Astrocyte of the cerebellum (primary cell): Measurements from ENCODE around the gene CAPN8.
A peak's percentile ranks its signal among the peaks of the same experiment; 100 is the strongest.

Source experiments
- DNase-seq: peaks from one replicate; pipeline ENCODE4 v3.0.0-alpha.2; 2011; ENCODE audit warnings: low read depth
- H3K4me3 ChIP-seq: 2 replicates; pipeline ENCODE4 v1.5.1; 2011; ENCODE audit warnings: mild to moderate bottlenecking, low read depth, low read length, moderate library complexity
- in situ Hi-C: cut with HindIII; loops from 2 replicates; pipeline ENCODE4 v1.10.0; 2017; ENCODE audit warnings: low sequenced_read_pairs
- TF ChIP-seq, protein P1 (sequence below): IDR thresholded peaks from 2 replicates; pipeline ENCODE4 v1.5.1; 2012; ENCODE audit warnings: low read length, low read depth, moderate library complexity, mild to moderate bottlenecking; ENCODE audit errors: missing control alignments

CAPN8 gene

GRCh38 chr1:223684488-223684792 lies 18.9 kb upstream of the CAPN8 start:
- no peak for DNase-seq
- no peak overlapping the region for H3K4me3 ChIP-seq
- TF ChIP-seq, protein P1, sequence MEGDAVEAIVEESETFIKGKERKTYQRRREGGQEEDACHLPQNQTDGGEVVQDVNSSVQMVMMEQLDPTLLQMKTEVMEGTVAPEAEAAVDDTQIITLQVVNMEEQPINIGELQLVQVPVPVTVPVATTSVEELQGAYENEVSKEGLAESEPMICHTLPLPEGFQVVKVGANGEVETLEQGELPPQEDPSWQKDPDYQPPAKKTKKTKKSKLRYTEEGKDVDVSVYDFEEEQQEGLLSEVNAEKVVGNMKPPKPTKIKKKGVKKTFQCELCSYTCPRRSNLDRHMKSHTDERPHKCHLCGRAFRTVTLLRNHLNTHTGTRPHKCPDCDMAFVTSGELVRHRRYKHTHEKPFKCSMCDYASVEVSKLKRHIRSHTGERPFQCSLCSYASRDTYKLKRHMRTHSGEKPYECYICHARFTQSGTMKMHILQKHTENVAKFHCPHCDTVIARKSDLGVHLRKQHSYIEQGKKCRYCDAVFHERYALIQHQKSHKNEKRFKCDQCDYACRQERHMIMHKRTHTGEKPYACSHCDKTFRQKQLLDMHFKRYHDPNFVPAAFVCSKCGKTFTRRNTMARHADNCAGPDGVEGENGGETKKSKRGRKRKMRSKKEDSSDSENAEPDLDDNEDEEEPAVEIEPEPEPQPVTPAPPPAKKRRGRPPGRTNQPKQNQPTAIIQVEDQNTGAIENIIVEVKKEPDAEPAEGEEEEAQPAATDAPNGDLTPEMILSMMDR = no peak
- in situ Hi-C loops = no loop called here

GRCh38 chr1:223683586-223684487 lies 18.3 kb upstream of the CAPN8 start:
- DNase-seq = peak; percentile 44
- H3K4me3 ChIP-seq = no peak overlapping the region
- TF ChIP-seq, protein P1 = peak; percentile 75
- in situ Hi-C loops = no loop called here

DNA sequence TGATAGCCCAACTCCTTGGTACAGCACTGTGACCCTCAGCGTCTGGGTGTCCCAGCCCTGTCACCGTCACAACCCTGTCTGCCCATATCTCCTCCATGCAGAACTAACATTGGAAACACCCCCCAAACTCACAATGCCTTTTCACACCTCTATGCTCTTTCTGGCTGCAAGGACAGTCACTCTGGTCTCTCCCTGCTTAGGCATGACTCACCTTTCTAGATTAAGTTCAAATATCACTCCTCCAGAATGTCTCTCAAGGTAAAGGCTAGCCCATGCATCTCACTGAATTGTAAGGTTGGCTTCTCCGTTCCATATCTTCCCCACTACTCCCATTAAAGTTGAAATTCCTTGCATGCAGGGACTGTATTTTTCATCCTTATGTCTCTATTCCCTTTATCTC lies 17.0 kb upstream of the CAPN8 start:
- H3K4me3 ChIP-seq = no peak overlapping the region
- no peak for DNase-seq
- TF ChIP-seq, protein P1 = no peak
- in situ Hi-C loops = no loop called here

GRCh38 chr1:223680188-223680587 lies 14.7 kb upstream of the CAPN8 start:
- H3K4me3 ChIP-seq = no peak overlapping the region
- TF ChIP-seq, protein P1 = no peak
- in situ Hi-C loops = no loop called here
- no peak for DNase-seq

- in situ Hi-C loops = no loop called here
- TF ChIP-seq, protein P1 = no peak
- H3K4me3 ChIP-seq = no peak overlapping the region
- no peak for DNase-seq
These were observed 13.3 kb upstream of the CAPN8 start for GRCh38 chr1:223678841-223679240.

DNA sequence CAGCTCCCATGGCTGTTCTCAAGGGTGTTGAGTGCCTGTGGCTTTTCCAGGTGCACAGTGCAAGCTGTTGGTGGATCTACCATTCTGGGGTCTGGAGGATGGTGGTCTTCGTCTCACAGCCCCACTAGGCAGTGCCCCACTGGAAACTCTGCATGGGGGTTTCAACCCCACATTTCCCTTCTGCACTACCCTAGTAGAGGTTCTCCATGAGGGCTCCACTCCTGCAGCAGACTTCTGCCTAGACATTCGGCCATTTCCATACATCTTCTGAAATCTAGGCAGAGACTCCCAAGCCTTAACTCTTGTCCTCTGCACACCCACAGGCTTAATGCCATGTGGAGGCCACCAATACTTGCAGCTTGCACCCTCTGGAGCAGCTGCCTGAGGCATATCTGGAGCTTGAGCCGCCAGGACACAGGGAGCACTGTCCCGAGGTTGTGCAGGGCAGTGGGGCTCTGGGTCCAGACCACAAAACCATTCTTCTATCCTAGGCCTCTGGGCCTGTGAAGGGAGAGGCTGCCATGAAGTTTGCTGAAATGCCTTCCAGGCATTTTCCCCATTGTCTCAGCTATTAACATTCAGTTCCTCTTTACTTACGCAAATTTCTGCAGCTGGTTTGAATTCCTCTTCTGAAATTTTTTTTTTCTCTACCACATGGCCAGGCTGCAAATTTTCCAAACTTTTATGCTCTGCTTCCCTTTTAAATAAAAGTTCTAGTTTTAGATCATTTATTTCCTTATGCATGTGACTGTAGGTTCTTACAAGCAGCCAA lies 8.8 kb upstream of the CAPN8 start:
- no peak for DNase-seq
- no peak overlapping the region for H3K4me3 ChIP-seq
- TF ChIP-seq, protein P1 = no peak
- in situ Hi-C loops = no loop called here
